DMS153 treated with DMSO at 0.1 percent for 48 hours (cell line): Measurements from ENCODE around the gene POTEF.
"Not testable (repeated sequence)": the region's sequence is repeated elsewhere in the genome, so short reads cannot be mapped to it uniquely, and the experiment has no call there.

Experiments
- DNase-seq: peaks from one replicate; lab custom pipeline; 2025; ENCODE audit not compliant: unreplicated experiment; lab: John Stamatoyannopoulos, UW

The POTEF gene

DNA sequence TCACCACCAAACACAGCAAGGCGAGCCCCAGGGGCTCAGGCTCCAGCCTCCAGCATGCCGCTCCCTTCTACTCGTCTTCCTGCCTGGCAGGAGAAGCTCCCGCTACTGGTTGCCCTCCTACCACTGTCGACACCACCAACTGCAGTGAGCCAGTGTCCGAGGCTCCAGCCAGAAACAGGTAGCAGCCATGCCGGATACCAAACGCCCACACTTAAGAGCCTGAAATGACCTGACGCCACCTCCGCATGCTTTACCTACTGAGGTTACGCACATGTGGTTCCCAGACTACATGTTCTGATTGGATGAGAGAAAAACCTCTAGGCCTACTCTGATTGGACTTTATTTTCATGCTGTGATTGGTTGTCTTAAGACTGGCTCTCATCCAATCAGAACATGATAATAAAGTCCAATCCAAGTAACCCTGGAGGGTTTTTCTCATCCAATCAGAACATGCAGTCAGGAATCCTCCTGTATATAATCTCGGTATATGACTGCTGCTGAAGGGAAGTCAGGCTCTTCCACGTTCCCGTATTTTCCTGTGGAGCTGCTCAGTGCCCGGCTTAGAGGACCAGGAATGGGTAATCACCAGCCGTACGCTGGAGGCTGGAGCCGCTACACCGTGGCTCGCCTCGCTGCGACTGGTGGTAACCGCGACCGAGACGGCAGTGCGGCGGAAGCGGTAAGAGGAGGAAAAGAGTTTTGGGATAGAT is at the start of gene POTEF:
TSS of gene POTEF (minus strand) at position 103 of the 710 bp plus-strand sequence. CDS start 8,707 bp downstream, outside the sequence.
- not testable (repeated sequence) for DNase-seq

DNA sequence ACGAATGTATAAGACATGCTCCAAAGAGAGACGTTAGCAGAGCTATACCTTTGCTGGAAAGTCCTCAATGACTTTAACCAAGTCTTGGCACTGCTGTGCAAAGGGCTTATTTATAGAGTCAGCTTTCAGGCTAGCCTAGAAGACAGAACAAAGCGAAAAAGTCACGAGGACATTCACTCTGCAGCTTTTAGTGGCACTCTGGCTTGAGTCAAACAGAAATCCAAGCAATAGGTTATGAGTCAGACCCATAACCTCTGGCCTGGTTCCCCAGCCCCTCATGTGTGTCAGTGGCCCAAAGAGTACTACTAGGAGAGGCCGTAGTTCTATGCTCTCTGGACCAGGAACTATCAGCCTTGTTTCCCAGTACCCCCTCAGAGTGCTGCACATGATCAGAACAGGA is 45.8 kb upstream of the POTEF start:
- not testable (repeated sequence) for DNase-seq

DNA sequence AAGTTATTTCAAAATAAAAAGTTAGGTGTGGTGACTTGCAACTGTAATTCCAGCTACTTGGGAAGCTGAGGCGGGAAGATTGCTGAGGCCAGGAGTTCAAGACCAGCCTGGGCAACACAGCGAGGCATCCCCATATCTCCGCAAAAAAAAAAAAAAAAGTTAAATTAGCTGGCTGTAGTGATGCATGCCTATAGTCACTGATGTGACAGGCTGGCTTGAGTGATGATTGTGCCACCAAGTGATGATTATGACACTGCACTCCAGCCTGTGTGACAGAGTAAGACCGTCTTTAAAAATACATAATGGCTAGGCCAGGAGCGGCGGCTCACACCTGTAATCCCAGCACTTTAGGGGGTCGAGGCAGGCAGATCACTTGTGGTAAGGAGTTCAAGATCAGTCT is 40.9 kb upstream of the POTEF start:
- no peak for DNase-seq

GRCh38 chr2:130169163-130169562 is 40.1 kb upstream of the POTEF start:
- DNase-seq: not testable (repeated sequence)

GRCh38 chr2:130166611-130167010 is 37.6 kb upstream of the POTEF start:
- DNase-seq: not testable (repeated sequence)

DNA sequence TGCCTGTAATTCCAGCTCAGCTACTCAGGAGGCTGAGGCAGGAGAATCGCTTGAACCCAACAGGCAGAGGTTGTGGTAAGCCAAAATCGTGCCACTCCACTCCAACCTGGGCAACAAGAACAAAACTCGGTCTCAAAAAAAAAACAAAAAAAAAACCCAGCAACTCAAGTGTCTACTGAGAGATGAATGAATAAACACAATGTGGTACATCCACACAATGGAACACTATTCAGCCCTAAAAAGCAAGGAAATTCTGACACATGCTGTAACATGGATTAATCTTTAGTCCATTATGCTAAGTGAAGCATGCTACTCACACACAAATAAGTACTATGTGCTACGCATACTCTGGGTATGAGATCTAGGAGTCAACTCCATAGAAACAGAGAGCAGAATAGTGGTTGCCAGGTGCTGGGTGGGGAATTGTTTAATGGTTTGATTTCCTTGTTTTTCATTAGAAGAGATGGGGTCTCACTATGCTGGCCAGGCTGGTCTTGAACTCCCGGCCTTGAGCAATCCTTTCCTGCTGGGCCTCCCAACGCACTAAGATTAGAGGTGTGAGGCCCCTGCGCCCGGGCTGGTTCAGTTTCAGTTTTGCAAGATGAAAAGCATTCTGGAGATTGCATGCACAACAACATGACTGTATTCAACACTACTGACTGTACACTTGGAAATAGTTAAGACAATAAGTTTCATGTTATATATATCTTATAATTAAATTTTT is 36.4 kb upstream of the POTEF start:
- DNase-seq: no peak

DNA sequence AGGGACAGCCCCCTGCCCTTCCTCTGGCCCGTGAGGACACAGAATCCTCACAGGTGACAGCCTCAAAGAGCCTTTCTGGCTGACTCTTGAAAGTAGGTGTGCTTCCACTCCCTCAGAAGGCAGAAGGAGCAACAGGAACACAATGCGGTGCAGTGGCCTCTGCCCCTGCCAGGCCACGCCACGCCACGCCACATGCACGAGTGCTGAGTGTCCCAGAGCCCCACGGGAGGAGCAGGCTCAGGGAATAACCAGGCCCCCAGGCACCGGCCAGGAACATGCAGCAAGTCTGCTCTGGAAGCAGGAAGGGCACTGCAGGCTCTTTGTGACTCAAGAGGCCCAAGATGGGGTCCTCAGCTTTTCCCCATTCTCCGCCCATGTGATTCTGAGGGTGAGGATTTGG is 33.9 kb upstream of the POTEF start:
- no peak for DNase-seq

DNA sequence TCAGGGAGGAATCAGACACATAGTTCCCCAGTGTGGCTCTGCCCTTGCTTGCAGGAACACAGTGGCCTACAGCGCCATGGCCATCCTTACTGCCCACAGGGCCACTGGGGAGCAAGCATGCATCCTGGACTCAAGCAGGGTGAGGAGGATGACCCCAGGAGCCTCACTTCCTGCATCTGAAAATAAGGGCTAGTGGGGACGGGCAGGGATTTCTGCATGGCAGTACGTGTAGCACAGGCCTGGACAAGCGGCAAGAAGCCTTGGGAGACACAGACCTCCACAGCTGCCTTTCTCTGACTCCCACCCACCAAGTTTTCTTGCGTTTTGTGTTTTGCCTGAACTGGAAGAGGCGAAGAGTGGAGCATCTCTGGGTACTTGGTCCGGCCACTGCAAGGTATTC is 33.5 kb upstream of the POTEF start:
- DNase-seq: not testable (repeated sequence)

DNA sequence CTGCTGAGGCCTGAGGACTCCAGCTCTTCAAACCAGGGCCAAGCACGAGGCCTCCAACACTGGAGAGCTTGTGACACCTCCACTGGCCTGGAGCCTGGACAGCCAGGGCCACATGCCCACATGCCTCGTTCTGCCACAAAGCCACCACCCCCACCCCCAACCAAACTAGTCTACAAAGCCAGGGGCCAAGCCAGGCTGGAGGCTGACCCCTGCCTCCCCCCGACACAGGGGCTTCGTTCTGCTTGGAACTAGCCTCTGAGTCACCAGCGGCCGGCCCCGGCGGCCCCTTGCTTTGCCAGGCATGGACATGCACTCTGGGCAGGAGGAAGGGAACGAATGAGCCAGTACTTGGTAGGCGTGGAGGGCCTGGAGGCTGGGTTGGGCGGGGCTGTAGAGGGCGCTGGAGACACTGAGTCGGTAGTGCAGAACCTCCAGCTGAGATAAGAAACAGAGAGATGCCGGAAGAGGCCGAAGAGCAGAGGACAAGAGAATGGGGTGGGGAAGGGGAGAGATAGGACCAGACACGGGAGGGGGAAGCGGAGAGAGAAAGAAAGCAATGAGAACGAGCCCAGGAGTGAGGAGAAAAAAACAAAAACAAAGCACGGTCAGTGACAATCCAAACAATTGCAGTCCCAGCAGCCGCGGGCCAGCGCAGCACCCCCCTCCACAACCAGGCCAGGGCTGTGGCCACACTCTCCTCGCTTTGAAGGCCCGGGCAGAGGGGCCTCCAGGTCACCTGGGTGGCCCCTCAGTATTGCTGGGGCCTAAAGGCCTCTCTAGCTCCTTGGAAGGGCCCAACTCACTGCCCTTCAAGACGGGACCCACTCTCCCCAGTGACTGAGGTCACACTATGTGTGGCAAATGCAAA is 32.0 kb upstream of the POTEF start:
- not testable (repeated sequence) for DNase-seq

- no peak for DNase-seq
Observed at GRCh38 chr2:130160131-130160530, 31.1 kb upstream of the POTEF start.

DNA sequence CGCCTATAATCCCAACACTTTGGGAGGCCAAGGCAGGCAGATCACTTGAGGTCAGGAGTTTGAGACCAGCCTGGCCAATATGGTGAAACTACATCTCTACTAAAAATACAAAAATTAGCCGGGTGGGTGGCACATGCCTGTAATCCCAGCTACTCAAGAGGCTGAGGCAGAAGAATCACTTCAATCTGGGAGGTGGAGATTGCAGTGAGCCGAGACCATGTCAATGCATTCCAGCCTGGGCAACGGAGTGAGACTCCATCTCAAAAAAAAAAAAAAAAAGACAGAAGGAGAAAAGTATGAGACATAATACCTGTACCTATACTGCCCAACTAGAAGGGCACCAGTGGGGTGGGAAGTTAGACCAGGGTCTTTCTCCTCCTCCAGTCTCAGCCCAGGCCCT is 30.4 kb upstream of the POTEF start:
- DNase-seq: not testable (repeated sequence)

DNA sequence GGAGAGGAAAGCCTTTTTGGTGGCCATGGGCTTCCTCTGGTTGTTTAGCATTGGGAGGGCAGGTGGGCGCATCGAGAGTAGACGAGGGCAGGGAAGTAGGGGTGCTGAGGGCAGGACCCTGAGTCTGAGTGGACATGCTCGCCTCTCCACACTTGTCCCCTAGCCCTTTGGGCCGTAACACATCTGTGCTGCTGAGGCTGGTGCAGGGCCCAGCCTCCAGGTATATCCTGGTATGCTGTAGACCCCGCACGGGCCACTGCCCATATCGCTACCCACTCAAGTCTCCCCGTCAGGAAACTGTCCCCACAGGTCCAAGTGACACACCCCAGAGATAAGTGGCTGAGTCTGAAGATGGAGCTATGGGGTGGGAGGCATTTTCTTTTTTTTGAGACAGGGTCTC is 29.6 kb upstream of the POTEF start:
- no peak for DNase-seq

GRCh38 chr2:130157825-130158514 is 28.9 kb upstream of the POTEF start:
- DNase-seq: not testable (repeated sequence)

DNA sequence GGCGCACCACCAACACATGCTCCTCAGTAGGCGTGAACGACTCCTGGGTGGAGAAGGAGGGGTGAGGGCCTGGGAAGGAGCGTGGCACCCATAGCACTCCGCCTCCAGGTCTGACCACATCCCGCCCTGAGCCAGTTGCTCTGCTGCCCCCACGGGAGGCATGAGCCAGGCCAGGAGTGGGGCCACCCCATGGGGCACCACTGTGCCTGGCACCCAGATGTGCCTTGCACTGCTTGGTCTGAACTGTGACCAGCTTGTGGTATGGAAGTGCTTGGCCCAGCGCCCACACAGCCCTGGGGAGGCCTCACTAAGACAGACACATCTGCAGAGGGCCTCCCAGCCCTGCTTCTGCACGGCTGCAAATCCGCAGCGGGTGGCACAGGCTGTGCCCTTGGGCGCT is 28.3 kb upstream of the POTEF start:
- DNase-seq: not testable (repeated sequence)

- DNase-seq: no peak
Observed at GRCh38 chr2:130156624-130157004, 27.6 kb upstream of the POTEF start.

DNA sequence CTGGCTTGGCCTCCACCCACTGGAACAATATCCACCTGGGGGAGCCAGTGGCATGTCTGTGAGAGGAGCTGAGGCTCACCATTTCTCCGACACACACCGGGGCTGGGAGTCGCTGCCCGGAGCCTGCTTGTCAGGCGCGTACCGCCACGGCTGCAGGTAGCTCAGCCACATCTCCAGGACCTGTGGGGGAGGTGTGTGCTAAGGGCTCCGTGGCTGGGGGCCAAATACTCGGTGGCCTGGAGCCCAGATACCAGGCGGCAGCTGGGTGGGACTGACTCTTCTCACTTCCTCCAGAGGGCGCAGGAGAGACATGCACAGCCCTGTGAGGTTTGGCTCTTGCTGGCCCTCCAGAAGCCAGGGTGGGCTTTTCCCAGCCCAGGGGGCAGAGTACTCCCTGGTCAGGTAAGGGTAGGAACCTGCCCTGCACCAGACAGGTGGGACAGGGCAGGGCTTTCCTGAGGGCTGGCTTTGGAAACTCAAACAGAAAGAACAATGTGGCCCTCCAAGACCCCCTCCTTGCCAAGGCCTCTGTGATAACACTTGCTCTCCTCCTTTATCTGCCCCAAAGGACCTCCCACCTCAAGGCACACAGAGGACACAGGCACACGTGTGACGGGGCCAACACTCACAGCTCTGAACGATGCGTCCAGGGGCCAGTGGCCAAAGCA is 27.1 kb upstream of the POTEF start:
- peak; percentile 17 for DNase-seq

GRCh38 chr2:130154773-130155765 is 26.0 kb upstream of the POTEF start:
- DNase-seq: no peak

GRCh38 chr2:130154423-130154770 is 25.4 kb upstream of the POTEF start:
- not testable (repeated sequence) for DNase-seq

DNA sequence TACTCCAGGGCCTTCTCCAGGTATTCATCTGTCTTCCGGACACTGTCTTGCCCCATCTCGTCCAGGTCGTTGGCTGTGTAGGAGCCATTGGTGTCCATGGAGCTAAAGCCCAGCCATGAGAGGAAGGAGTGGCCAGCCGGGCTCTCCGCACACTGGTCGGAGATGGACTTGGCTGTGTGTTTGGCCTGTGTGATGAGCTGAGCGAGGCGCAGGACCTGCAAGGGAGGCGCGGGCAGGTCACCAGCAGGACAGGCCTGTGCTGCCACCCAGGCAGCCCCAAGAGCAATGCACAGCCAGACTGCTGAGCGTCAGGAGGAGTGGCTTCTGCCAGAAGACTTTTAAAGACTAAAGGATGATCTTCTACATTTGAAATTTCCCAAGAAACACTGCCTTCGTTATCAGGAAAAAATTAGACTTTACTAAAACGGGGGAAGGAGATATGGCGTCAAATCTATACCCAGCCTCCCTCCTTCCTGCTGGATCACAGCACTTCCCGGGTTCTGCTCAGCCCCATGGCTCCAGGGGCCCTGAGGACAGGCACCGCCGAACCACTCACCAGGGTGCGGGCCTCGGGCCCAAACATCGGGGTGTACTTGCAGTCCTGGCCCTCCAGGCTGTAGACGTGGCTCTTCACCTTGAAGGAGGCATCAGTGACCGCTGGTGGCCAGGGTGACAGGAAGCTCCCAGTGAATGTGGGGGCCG is 24.9 kb upstream of the POTEF start:
- not testable (repeated sequence) for DNase-seq
